ENCODE data around the gene KCNIP4.

KCNIP4 gene

GRCh38 chr4:21688596-21689265 lies 259.8 kb downstream of the KCNIP4 start:
- no peak for DNase-seq (ENCODE audit: low spot score)

- no peak for DNase-seq (ENCODE audit: low spot score)
Observed at GRCh38 chr4:21685911-21686310, 262.7 kb downstream of the KCNIP4 start.

- DNase-seq (ENCODE audit: low spot score) = no peak
Observed at GRCh38 chr4:21680326-21680898, 268.2 kb downstream of the KCNIP4 start.

GRCh38 chr4:21678711-21679110 lies 269.9 kb downstream of the KCNIP4 start:
- DNase-seq (ENCODE audit: low spot score) = no peak

- no peak for DNase-seq (ENCODE audit: low spot score)
Observed at GRCh38 chr4:21677173-21677572, 271.4 kb downstream of the KCNIP4 start.

- DNase-seq (ENCODE audit: low spot score) = no peak
Observed at GRCh38 chr4:21664355-21664754, 284.2 kb downstream of the KCNIP4 start.

GRCh38 chr4:21656832-21657231 lies 291.7 kb downstream of the KCNIP4 start:
- DNase-seq (ENCODE audit: low spot score) = no peak

GRCh38 chr4:21655031-21655430 lies 293.5 kb downstream of the KCNIP4 start:
- DNase-seq (ENCODE audit: low spot score) = no peak

GRCh38 chr4:21652508-21653231 lies 295.9 kb downstream of the KCNIP4 start:
- DNase-seq (ENCODE audit: low spot score) = no peak

- no peak for DNase-seq (ENCODE audit: low spot score)
Observed at GRCh38 chr4:21649391-21650090, 299.0 kb downstream of the KCNIP4 start.

- no peak for DNase-seq (ENCODE audit: low spot score)
Observed at GRCh38 chr4:21645776-21646175, 302.8 kb downstream of the KCNIP4 start.

- DNase-seq (ENCODE audit: low spot score) = no peak
Observed at GRCh38 chr4:21641696-21642095, 306.9 kb downstream of the KCNIP4 start.

GRCh38 chr4:21638171-21638725 lies 310.3 kb downstream of the KCNIP4 start:
- no peak for DNase-seq (ENCODE audit: low spot score)

- no peak for DNase-seq (ENCODE audit: low spot score)
Observed at GRCh38 chr4:21628916-21629610, 319.5 kb downstream of the KCNIP4 start.

GRCh38 chr4:21628116-21628670 lies 320.4 kb downstream of the KCNIP4 start:
- no peak for DNase-seq (ENCODE audit: low spot score)

GRCh38 chr4:21625447-21625846 lies 323.1 kb downstream of the KCNIP4 start:
- DNase-seq (ENCODE audit: low spot score) = no peak

- DNase-seq (ENCODE audit: low spot score) = no peak
Observed at GRCh38 chr4:21605006-21605405, 343.6 kb downstream of the KCNIP4 start.

GRCh38 chr4:21596521-21596920 lies 352.1 kb downstream of the KCNIP4 start:
- DNase-seq (ENCODE audit: low spot score) = no peak

- DNase-seq (ENCODE audit: low spot score) = no peak
Observed at GRCh38 chr4:21593671-21594001, 354.9 kb downstream of the KCNIP4 start.

GRCh38 chr4:21592970-21593670 lies 355.5 kb downstream of the KCNIP4 start:
- no peak for DNase-seq (ENCODE audit: low spot score)

GRCh38 chr4:21577056-21577455 lies 371.5 kb downstream of the KCNIP4 start:
- no peak for DNase-seq (ENCODE audit: low spot score)

All from NAMALWA (cell line).